ENCODE data around the gene SHC3. TPM values are rescaled to one million over a fixed set of nuclear protein-coding genes. Genes with fewer than 3 reads are reported as not detected.
A peak's percentile ranks its signal among the peaks of the same experiment; 100 is the strongest.

Gene SHC3
- total and polyA plus RNA-seq, 2 experiments from 2014 or later = 0.30 to 0.54 TPM

GRCh38 chr9:89224633-89225032, 46.0 kb upstream of the SHC3 start:
- H4K20me1 ChIP-seq (ENCODE audit: insufficient read depth) = no peaks in the 10 kb centered on the region
- 89 to 99% methylated on average over 4 of the region's 4 CpGs for WGBS, 2 experiments (ENCODE audit: low coverage in 1 of 2, low lambda C conversion rate in 2 of 2, missing lambda C conversion rate in 2 of 2)
- in situ Hi-C loops (cut with MboI) = no loop called here

GRCh38 chr9:89223396-89223977, 44.9 kb upstream of the SHC3 start:
- Histone ChIP-seq H3K79me2 (ENCODE audit: insufficient read depth) (no peaks in the 10 kb centered on the region), H3K9ac (no peak overlapping the region), H3K4me1 (ENCODE audit: insufficient read depth) (peaks cover 3% of the 10 kb centered on the region; the same call in 1 of the 2 replicates), H3K27me3 (replicated peaks; ENCODE audit: insufficient read depth) (no peaks in the 10 kb centered on the region), H3K9me2 (ENCODE audit: insufficient read depth) (no peaks in the 10 kb centered on the region), H3K9me3 (ENCODE audit: low read depth) (no peaks in the 10 kb centered on the region), H3F3A (ENCODE audit: insufficient read depth) (no peaks in the 10 kb centered on the region), H3K4me2 (ENCODE audit: unreplicated experiment) (no peak overlapping the region), H3K27ac (no peak overlapping the region), H3K4me3 (no peak overlapping the region), H2AFZ (no peak overlapping the region), H4K20me1 (ENCODE audit: insufficient read depth) (no peaks in the 10 kb centered on the region), H3K36me3 (ENCODE audit: low read depth) (no peaks in the 10 kb centered on the region)
- DNase-seq = peak; percentile 47
- in situ Hi-C loops (cut with MboI) = no loop called here
- WGBS, 2 experiments (ENCODE audit: low coverage in 1 of 2, low lambda C conversion rate in 2 of 2, missing lambda C conversion rate in 2 of 2) = 16 to 24% methylated on average over 5 of the region's 5 CpGs
- TF ChIP-seq EZH2 (IDR thresholded peaks at IDR 0.05; ENCODE audit: insufficient read depth, poor library complexity, severe bottlenecking) (no peak), EZH2phosphoT487 (IDR thresholded peaks at IDR 0.05; ENCODE audit: insufficient read depth, low read depth) (no peak)

More at GRCh38 chr9:89224633-89225032, 46.0 kb upstream of the SHC3 start:
- no peaks in the 10 kb centered on the region for H3K9me2 ChIP-seq (ENCODE audit: insufficient read depth)
- no peaks in the 10 kb centered on the region for H3K27me3 ChIP-seq (replicated peaks; ENCODE audit: insufficient read depth)
- DNase-seq = no peak
- H3K4me1 ChIP-seq (ENCODE audit: insufficient read depth) = no peaks in the 10 kb centered on the region
- no peak overlapping the region for H3K9ac ChIP-seq
- H3K27ac ChIP-seq = no peak overlapping the region
- TF ChIP-seq EZH2phosphoT487 (IDR thresholded peaks at IDR 0.05; ENCODE audit: insufficient read depth, low read depth) = no peak
- TF ChIP-seq EZH2 (IDR thresholded peaks at IDR 0.05; ENCODE audit: insufficient read depth, poor library complexity, severe bottlenecking) = no peak
- H3K9me3 ChIP-seq (ENCODE audit: low read depth) = no peaks in the 10 kb centered on the region
- H3K4me2 ChIP-seq (ENCODE audit: unreplicated experiment) = no peak overlapping the region
- no peaks in the 10 kb centered on the region for H3K36me3 ChIP-seq (ENCODE audit: low read depth)
- H3F3A ChIP-seq (ENCODE audit: insufficient read depth) = no peaks in the 10 kb centered on the region
- no peak overlapping the region for H2AFZ ChIP-seq
- no peaks in the 10 kb centered on the region for H3K79me2 ChIP-seq (ENCODE audit: insufficient read depth)
- H3K4me3 ChIP-seq = no peak overlapping the region

GRCh38 chr9:89219637-89220036, 41.0 kb upstream of the SHC3 start:
- TF ChIP-seq EZH2phosphoT487 (IDR thresholded peaks at IDR 0.05; ENCODE audit: insufficient read depth, low read depth) (no peak), EZH2 (IDR thresholded peaks at IDR 0.05; ENCODE audit: insufficient read depth, poor library complexity, severe bottlenecking) (no peak)
- Histone ChIP-seq H3K36me3 (ENCODE audit: low read depth) (no peaks in the 10 kb centered on the region), H3K27ac (no peak overlapping the region), H3K27me3 (replicated peaks; ENCODE audit: insufficient read depth) (no peaks in the 10 kb centered on the region), H3K4me3 (no peak overlapping the region), H2AFZ (no peak overlapping the region), H3K4me1 (ENCODE audit: insufficient read depth) (peaks cover 12% of the 10 kb centered on the region; the same call in 1 of the 2 replicates), H3K9me3 (ENCODE audit: low read depth) (no peaks in the 10 kb centered on the region), H4K20me1 (ENCODE audit: insufficient read depth) (no peaks in the 10 kb centered on the region), H3K9me2 (ENCODE audit: insufficient read depth) (no peaks in the 10 kb centered on the region), H3F3A (ENCODE audit: insufficient read depth) (peaks cover 8% of the 10 kb centered on the region; the same call in 1 of the 2 replicates), H3K79me2 (ENCODE audit: insufficient read depth) (no peaks in the 10 kb centered on the region), H3K4me2 (ENCODE audit: unreplicated experiment) (no peak overlapping the region), H3K9ac (no peak overlapping the region)
- in situ Hi-C loops (cut with MboI) = no loop called here
- no peak for DNase-seq
- 72 to 73% methylated on average over 5 of the region's 5 CpGs for WGBS, 2 experiments (ENCODE audit: low coverage in 1 of 2, low lambda C conversion rate in 2 of 2, missing lambda C conversion rate in 2 of 2)

- in situ Hi-C loops (cut with MboI) = no loop called here
- no peak overlapping the region for H3K27ac ChIP-seq
- no peaks in the 10 kb centered on the region for H3K36me3 ChIP-seq (ENCODE audit: low read depth)
- no peaks in the 10 kb centered on the region for H3K27me3 ChIP-seq (replicated peaks; ENCODE audit: insufficient read depth)
- no peaks in the 10 kb centered on the region for H3K9me3 ChIP-seq (ENCODE audit: low read depth)
- peak overlapping the region; percentile 59 for H3K4me2 ChIP-seq (ENCODE audit: unreplicated experiment)
- H3K79me2 ChIP-seq (ENCODE audit: insufficient read depth) = no peaks in the 10 kb centered on the region
- DNase-seq = peak; percentile 40
- peak overlapping the region; percentile 46 for H3K9ac ChIP-seq
- no peak for TF ChIP-seq EZH2 (IDR thresholded peaks at IDR 0.05; ENCODE audit: insufficient read depth, poor library complexity, severe bottlenecking)
- no peak for TF ChIP-seq EZH2phosphoT487 (IDR thresholded peaks at IDR 0.05; ENCODE audit: insufficient read depth, low read depth)
- no peaks in the 10 kb centered on the region for H3K9me2 ChIP-seq (ENCODE audit: insufficient read depth)
- H4K20me1 ChIP-seq (ENCODE audit: insufficient read depth) = no peaks in the 10 kb centered on the region
- 7 to 8% methylated on average over 11 of the region's 11 CpGs for WGBS, 2 experiments (ENCODE audit: low coverage in 1 of 2, low lambda C conversion rate in 2 of 2, missing lambda C conversion rate in 2 of 2)
- peaks cover 8% of the 10 kb centered on the region; the same call in 1 of the 2 replicates for H3F3A ChIP-seq (ENCODE audit: insufficient read depth)
- H3K4me1 ChIP-seq (ENCODE audit: insufficient read depth) = peaks cover 12% of the 10 kb centered on the region; the same call in 1 of the 2 replicates
- H2AFZ ChIP-seq = peak overlapping the region; percentile 86
- peak overlapping the region; percentile 8; the same call in 1 of the 2 replicates for H3K4me3 ChIP-seq
These were observed 39.7 kb upstream of the SHC3 start for GRCh38 chr9:89218040-89218928.
